MM.1S (cell line): ENCODE results near the gene SLC10A3.

ENCODE experiments used
- DNase-seq: peaks from one replicate; pipeline ENCODE4 v3.0.0-alpha.2; 2015
- H2AFZ ChIP-seq: fragments of 300-600 bp; sonication (generic); 2 replicates; pipeline ENCODE4 v1.6.0; 2016; ENCODE audit warnings: antibody characterized with exemption, low read length
- H3F3A ChIP-seq: fragments of 300-600 bp; sonication (generic); 2 replicates; pipeline ENCODE4 v1.6.1; 2016; ENCODE audit warnings: mild to moderate bottlenecking, antibody characterized with exemption, low read length, moderate library complexity, mixed read lengths; ENCODE audit not compliant: insufficient read depth
- H3K27ac ChIP-seq: fragments of 300-600 bp; sonication (generic); 2 replicates; pipeline ENCODE4 v1.5.1; 2016; ENCODE audit warnings: mild to moderate bottlenecking, low read length
- H3K27me3 ChIP-seq: fragments of 300-600 bp; sonication (generic); replicated peaks from 2 replicates; pipeline ENCODE4 v1.6.0; 2016; ENCODE audit warnings: low read length; ENCODE audit not compliant: insufficient read depth
- H3K36me3 ChIP-seq: fragments of 300-600 bp; sonication (generic); replicated peaks from 2 replicates; pipeline ENCODE4 v1.6.1; 2016; ENCODE audit warnings: mild to moderate bottlenecking, low read length, mixed read lengths; ENCODE audit not compliant: insufficient read depth
- H3K4me1 ChIP-seq: fragments of 300-600 bp; sonication (generic); 2 replicates; pipeline ENCODE4 v1.6.1; 2016; ENCODE audit warnings: low read length, mixed read lengths
- H3K4me2 ChIP-seq: fragments of 300-600 bp; sonication (generic); 2 replicates; pipeline ENCODE4 v1.6.0; 2016; ENCODE audit warnings: low read depth, low read length
- H3K4me3 ChIP-seq: fragments of 300-600 bp; sonication (generic); 2 replicates; pipeline ENCODE4 v1.5.1; 2016; ENCODE audit warnings: low read length, mixed read lengths
- H3K79me2 ChIP-seq: fragments of 300-600 bp; sonication (generic); 2 replicates; pipeline ENCODE4 v1.6.1; 2016; ENCODE audit warnings: mixed run types, low read length, mixed read lengths
- H3K9ac ChIP-seq: fragments of 300-600 bp; sonication (generic); 2 replicates; pipeline ENCODE4 v1.6.1; 2016; ENCODE audit warnings: low read length, mixed read lengths
- H3K9me2 ChIP-seq: fragments of 300-600 bp; sonication (generic); replicated peaks from 2 replicates; pipeline ENCODE4 v1.6.1; 2016; ENCODE audit warnings: mild to moderate bottlenecking, low read length, mixed read lengths; ENCODE audit not compliant: insufficient read depth
- H3K9me3 ChIP-seq: fragments of 300-600 bp; sonication (generic); replicated peaks from 2 replicates; pipeline ENCODE4 v1.6.1; 2016; ENCODE audit warnings: mild to moderate bottlenecking, low read length, mixed read lengths; ENCODE audit not compliant: insufficient read depth
- H4K20me1 ChIP-seq: fragments of 300-600 bp; sonication (generic); 2 replicates; pipeline ENCODE4 v1.6.1; 2016; ENCODE audit warnings: mild to moderate bottlenecking, low read length, moderate library complexity, mixed read lengths; ENCODE audit not compliant: insufficient read depth
- CTCF ChIP-seq: fragments of 300-600 bp; sonication (generic); IDR thresholded peaks from 2 replicates; pipeline ENCODE4 v1.5.1; 2016; ENCODE audit warnings: antibody characterized with exemption, low read length, mixed read lengths
- EZH2 ChIP-seq: fragments of 300-600 bp; sonication (generic); optimal IDR thresholded peaks from 2 replicates; pipeline ENCODE3; 2017; ENCODE audit warnings: low read depth, mild to moderate bottlenecking, antibody characterized with exemption, low read length, mixed read lengths
- EZH2phosphoT487 ChIP-seq: fragments of 300-600 bp; sonication (generic); IDR thresholded peaks from 2 replicates; pipeline ENCODE4 v1.6.1; 2018; ENCODE audit warnings: antibody characterized with exemption, low read length

The SLC10A3 gene

DNA sequence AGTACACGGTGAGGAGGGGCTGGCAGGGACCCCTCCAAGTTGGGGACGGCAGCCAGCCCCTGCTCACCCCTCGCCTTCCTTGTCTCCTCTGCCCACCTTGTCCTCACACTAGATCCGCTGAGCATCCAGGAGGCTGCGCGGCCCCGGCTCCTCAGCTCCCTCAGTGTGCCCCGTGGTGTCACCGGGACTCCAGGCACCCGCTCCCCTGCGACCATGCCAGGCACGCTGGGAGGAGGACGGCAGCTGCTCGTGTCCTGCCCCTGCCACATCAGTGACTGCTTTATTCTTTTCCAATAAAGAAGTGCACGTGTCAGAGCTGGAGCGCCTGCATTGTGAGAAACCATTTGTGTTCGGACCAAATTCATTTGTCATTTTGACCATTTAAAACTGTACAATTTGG is 40.1 kb downstream of the SLC10A3 start:
- Histone ChIP-seq H3K4me3 (no peak overlapping the region), H3K27ac (no peak overlapping the region), H3K4me1 (no peaks in the 10 kb centered on the region), H3K27me3 (no peaks in the 10 kb centered on the region), H3K9me3 (no peaks in the 10 kb centered on the region), H3F3A (no peaks in the 10 kb centered on the region), H3K9me2 (no peaks in the 10 kb centered on the region), H3K36me3 (no peaks in the 10 kb centered on the region), H3K79me2 (peaks cover 10% of the 10 kb centered on the region), H3K4me2 (no peak overlapping the region), H4K20me1 (no peaks in the 10 kb centered on the region), H2AFZ (no peak overlapping the region), H3K9ac (no peak overlapping the region)
- DNase-seq, result no peak
- TF ChIP-seq CTCF, result no peak
- TF ChIP-seq EZH2, result no peak
- TF ChIP-seq EZH2phosphoT487, result no peak

GRCh38 chrX:154449618-154450017 is 40.8 kb downstream of the SLC10A3 start:
- Histone ChIP-seq H2AFZ (no peak overlapping the region), H3K4me2 (no peak overlapping the region), H3K9ac (no peak overlapping the region), H3K4me3 (no peak overlapping the region), H4K20me1 (no peaks in the 10 kb centered on the region), H3F3A (no peaks in the 10 kb centered on the region), H3K9me3 (no peaks in the 10 kb centered on the region), H3K79me2 (peaks cover 17% of the 10 kb centered on the region), H3K36me3 (no peaks in the 10 kb centered on the region), H3K27me3 (no peaks in the 10 kb centered on the region), H3K4me1 (no peaks in the 10 kb centered on the region), H3K27ac (no peak overlapping the region), H3K9me2 (no peaks in the 10 kb centered on the region)
- TF ChIP-seq CTCF (no peak), EZH2 (no peak), EZH2phosphoT487 (no peak)
- no peak for DNase-seq

DNA sequence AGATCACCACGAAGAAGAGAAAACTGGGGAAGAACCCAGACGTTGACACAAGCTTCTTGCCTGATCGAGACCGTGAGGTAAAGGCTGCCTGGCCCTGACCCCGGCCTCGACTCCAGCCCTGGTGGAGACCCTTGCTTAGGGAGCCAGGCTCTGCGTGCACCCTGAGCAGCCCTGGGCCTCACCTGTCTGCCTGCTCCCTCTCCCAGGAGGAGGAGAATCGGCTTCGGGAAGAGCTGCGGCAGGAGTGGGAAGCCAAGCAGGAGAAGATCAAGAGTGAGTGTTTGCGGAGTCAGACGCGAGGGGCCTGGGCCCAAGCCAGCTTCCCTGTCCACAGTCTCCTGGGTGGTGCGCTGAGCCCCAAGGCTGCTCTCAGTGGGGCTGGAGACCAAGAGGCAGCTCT is 41.9 kb downstream of the SLC10A3 start:
- no peaks in the 10 kb centered on the region for H3K9me3 ChIP-seq
- DNase-seq, result no peak
- H3K9ac ChIP-seq, result no peak overlapping the region
- no peaks in the 10 kb centered on the region for H4K20me1 ChIP-seq
- H2AFZ ChIP-seq, result no peak overlapping the region
- peaks cover 20% of the 10 kb centered on the region for H3K79me2 ChIP-seq
- H3K36me3 ChIP-seq, result no peaks in the 10 kb centered on the region
- H3F3A ChIP-seq, result peaks cover 2% of the 10 kb centered on the region
- no peak overlapping the region for H3K4me2 ChIP-seq
- H3K9me2 ChIP-seq, result no peaks in the 10 kb centered on the region
- no peak overlapping the region for H3K4me3 ChIP-seq
- no peak for TF ChIP-seq CTCF
- TF ChIP-seq EZH2phosphoT487, result no peak
- TF ChIP-seq EZH2, result no peak
- no peaks in the 10 kb centered on the region for H3K4me1 ChIP-seq
- H3K27me3 ChIP-seq, result no peaks in the 10 kb centered on the region
- no peak overlapping the region for H3K27ac ChIP-seq
